ENCODE data around the gene SPATA31C1.
"Not testable (repeated sequence)": the region's sequence is repeated elsewhere in the genome, so short reads cannot be mapped to it uniquely, and the experiment has no call there.

Gene SPATA31C1

DNA sequence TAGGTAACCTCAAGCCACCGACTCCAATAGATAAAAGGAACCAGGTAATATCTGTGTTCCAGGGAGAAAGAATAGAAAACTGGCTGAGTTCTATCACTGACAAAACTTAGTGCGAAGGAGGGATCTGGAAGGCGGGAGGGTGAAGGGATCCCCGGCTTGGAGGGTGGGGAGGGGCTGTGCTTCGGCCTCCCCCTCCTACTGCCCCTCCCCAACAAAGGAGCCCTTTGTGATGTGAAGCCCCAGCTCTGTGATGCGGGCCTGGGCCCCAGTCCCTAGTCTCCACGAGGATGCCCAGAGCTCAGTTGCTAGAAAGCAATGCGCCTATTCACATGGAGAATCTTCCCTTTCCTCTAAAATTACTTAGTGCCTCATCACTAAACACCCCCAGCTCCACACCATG lies at the start of gene SPATA31C1:
Gene SPATA31C1 (plus strand): TSS at position 301 of the 400 bp plus-strand sequence.
- H3K27ac Mint-ChIP-seq; H3K9me3 Mint-ChIP-seq; H3K27me3 Mint-ChIP-seq (ENCODE audit: low read depth); H3K36me3 Mint-ChIP-seq (ENCODE audit: low read depth); H3K4me1 Mint-ChIP-seq (ENCODE audit: low read depth); H3K4me3 Mint-ChIP-seq: not testable (repeated sequence)

DNA sequence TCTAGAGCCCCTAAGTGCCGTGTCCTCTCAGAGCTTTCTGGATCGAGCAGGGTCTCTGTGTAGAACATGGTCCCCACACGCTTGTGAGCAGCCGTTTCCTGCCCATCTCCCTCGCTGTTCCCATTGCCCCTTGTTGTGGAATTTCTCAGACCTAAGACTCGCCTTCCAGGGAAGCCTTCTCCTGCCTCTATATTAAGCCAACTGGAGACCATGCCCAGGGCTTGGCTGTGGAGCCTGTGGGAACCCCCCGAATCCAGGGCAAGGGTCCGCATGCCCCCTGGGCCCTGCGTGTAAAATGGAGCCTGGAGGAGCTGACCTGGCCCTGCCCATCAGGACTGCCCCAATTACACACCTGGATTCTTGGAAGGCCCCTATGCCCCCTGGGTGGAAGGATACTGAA lies 49.6 kb upstream of the SPATA31C1 start:
- Mint-ChIP-seq H3K27me3 (ENCODE audit: low read depth) (no peaks in the 10 kb centered on the region), H3K27ac (no peak overlapping the region), H3K4me3 (no peak overlapping the region), H3K4me1 (ENCODE audit: low read depth) (no peaks in the 10 kb centered on the region), H3K36me3 (ENCODE audit: low read depth) (no peaks in the 10 kb centered on the region), H3K9me3 (peaks cover 5% of the 10 kb centered on the region)

DNA sequence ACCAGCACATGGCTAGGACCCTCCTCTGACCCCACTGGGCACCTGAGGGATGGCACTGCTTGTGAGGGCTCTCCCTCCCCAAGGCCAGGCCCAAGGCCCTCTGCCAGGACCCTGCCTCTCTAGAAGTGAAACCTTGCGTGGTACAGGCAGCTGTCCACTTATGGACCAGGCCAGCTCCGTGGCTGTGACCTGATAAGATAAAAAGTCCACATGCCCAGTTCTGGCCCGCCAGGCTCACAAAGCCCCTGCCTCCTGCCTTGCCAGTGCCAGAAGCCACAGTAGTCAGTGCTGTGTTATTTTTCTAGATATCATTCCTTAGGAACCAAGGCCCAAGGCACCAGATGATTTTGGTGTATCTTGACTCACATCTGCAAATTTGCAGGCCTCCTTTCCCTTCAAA lies 49.1 kb upstream of the SPATA31C1 start:
- H3K27ac Mint-ChIP-seq, result no peak overlapping the region
- peaks cover 5% of the 10 kb centered on the region for H3K9me3 Mint-ChIP-seq
- H3K4me1 Mint-ChIP-seq (ENCODE audit: low read depth), result no peaks in the 10 kb centered on the region
- no peaks in the 10 kb centered on the region for H3K27me3 Mint-ChIP-seq (ENCODE audit: low read depth)
- H3K36me3 Mint-ChIP-seq (ENCODE audit: low read depth), result no peaks in the 10 kb centered on the region
- no peak overlapping the region for H3K4me3 Mint-ChIP-seq

DNA sequence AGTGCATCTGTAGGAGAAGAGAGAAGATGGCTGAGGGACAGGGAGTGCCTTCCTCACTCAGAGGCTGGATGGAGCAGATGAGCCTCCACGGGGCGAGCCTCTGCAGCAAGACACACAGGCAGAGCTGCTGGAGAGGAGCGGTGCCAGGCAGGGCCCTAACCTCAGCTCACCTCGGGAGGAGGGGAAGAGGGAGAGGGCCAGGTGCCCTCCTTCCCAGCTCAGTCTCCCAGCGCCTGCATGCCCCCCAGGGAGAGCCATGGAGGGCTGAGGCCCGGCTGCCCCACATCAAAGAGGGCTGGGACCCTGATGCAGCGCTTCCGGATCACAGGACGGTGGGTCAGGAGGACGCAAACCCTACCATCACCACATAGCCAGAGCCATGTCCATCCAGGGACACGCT lies 48.7 kb upstream of the SPATA31C1 start:
- H3K4me3 Mint-ChIP-seq, result no peak overlapping the region
- H3K9me3 Mint-ChIP-seq, result peaks cover 5% of the 10 kb centered on the region
- no peak overlapping the region for H3K27ac Mint-ChIP-seq
- no peaks in the 10 kb centered on the region for H3K4me1 Mint-ChIP-seq (ENCODE audit: low read depth)
- no peaks in the 10 kb centered on the region for H3K27me3 Mint-ChIP-seq (ENCODE audit: low read depth)
- H3K36me3 Mint-ChIP-seq (ENCODE audit: low read depth), result no peaks in the 10 kb centered on the region

DNA sequence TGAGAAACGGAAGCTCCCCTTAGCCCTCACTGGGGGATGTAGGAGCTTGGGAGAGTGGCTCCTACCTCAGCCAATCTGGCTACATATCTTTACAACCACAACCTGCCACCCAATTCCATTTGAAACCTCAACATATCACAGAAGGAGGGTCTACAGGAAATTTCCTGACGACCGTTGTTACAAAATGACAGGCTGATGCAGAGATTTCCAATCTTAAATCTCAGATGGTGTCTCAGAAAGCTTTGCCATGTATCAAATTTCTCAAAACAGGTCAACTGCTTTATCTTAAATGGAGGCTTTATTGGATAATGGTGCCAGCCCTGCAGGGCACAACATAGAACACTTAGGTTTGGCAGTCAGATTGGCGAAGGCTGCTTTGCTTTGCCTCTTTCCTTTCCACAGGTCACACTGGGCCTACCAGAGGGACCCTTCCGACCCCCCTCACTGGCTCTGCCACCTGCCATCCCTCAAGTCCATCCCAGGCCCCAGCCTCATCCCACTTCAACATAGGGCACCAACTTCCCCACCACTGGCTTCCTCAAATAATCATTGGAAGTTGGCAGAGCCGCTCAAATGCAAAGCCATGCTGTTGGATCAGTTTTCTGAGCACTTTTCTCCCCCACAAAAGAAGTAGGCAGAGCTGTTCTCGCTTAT lies 46.2 kb upstream of the SPATA31C1 start:
- H3K9me3 Mint-ChIP-seq, result peaks cover 5% of the 10 kb centered on the region
- no peaks in the 10 kb centered on the region for H3K4me1 Mint-ChIP-seq (ENCODE audit: low read depth)
- H3K27me3 Mint-ChIP-seq (ENCODE audit: low read depth), result no peaks in the 10 kb centered on the region
- no peaks in the 10 kb centered on the region for H3K36me3 Mint-ChIP-seq (ENCODE audit: low read depth)
- no peak overlapping the region for H3K27ac Mint-ChIP-seq
- H3K4me3 Mint-ChIP-seq, result no peak overlapping the region

DNA sequence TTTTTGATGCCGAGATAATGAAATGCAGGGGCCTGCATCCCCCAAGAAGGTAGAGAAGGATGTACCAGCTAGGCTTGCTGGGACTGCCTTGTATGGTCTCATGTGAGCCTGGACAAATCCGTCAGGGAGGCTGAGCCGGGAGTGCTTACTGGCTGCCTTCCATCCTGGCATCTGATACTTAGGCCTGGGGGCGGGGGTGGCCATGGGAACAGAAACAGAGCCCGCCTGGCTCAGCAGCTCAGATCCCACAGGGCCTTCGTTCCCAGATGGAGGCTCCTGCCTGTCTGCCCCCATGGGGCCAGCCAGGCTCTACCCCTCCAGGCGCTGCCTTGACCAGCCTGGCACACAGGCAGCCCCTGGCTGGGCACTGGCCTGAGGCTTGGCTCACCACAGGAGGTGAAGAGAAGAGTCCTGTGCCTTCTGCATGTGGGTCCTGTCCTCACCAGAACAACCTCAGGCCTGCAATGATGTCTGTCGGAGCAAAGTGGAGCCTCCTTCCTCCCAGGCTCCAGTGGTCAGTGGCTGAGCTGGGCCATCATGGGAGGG lies 45.6 kb upstream of the SPATA31C1 start:
- Mint-ChIP-seq H3K4me1 (ENCODE audit: low read depth) (no peaks in the 10 kb centered on the region), H3K36me3 (ENCODE audit: low read depth) (no peaks in the 10 kb centered on the region), H3K27me3 (ENCODE audit: low read depth) (no peaks in the 10 kb centered on the region), H3K4me3 (no peak overlapping the region), H3K9me3 (peaks cover 5% of the 10 kb centered on the region), H3K27ac (no peak overlapping the region)

DNA sequence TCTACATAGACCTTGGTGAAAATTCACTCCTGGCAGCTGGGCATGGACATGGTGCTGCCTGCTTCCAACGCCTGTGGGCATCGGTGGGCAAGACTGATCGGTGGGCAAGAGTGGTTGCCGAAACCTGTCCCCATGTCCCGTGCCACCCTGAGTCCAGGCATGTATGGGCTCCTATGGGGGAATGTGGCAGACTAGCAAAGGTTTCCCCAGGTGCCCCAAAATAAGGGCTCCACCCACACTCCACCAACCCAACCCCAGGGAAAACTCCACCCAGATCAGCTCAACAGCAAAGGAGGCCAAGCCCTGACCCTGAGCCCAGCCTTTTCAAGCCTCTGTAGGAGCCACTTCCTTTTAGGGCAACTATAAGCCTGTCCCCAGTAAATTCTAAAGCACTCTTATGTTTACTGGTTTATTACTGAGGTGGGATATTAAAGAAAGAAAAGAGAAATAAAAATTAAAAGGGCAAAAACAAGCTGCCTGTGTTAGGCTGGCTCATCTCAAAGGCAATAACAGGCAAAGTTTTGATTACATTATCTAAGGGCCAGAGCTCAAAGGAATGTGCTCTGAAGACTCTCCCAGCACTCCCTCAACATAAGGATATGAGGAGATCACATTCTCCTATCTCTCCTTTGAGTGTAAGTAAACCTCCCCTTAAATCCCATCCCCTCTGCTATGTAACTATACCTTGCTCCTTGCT lies 44.0 kb upstream of the SPATA31C1 start:
- Mint-ChIP-seq H3K27me3 (ENCODE audit: low read depth) (no peaks in the 10 kb centered on the region), H3K27ac (no peak overlapping the region), H3K9me3 (peaks cover 5% of the 10 kb centered on the region), H3K4me1 (ENCODE audit: low read depth) (peaks cover 2% of the 10 kb centered on the region), H3K36me3 (ENCODE audit: low read depth) (no peaks in the 10 kb centered on the region), H3K4me3 (no peak overlapping the region)

DNA sequence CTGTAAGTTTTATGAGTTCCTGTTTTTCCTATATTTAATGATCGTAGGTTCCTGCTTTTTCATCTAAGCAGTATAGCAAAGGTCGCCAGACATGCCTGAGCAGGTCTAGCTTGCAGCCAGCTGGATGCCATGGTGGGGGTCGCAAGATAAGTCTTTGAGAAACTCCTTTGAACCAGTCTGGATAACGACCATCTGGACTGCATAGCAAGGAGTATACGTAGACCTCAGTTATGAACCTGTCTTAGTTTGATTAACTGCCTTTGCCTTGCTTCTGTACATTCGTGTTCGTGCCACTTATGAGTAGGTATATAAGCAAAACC lies 43.5 kb upstream of the SPATA31C1 start:
- Mint-ChIP-seq H3K4me1 (ENCODE audit: low read depth) (peaks cover 3% of the 10 kb centered on the region), H3K36me3 (ENCODE audit: low read depth) (no peaks in the 10 kb centered on the region), H3K4me3 (no peak overlapping the region), H3K9me3 (peaks cover 5% of the 10 kb centered on the region), H3K27me3 (ENCODE audit: low read depth) (no peaks in the 10 kb centered on the region), H3K27ac (no peak overlapping the region)

DNA sequence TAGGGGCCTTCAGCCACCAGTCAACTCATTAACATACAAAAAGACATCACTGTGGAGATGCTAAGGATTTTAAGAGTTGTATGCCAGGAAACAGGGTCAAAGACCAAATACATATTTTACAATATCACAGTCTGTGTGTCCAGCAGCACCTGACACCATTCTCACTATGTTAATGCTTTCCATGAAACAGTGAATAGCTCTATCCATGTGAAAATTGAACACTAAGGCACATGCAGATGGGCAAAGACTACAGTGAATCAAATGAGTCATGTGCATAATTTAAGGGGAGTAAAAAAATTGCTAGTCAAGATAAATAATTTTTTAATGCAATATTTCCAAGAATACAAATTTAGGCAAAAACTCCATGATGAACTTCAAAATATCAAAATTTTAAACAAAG lies 42.7 kb upstream of the SPATA31C1 start:
- no peak overlapping the region for H3K4me3 Mint-ChIP-seq
- H3K9me3 Mint-ChIP-seq, result no peaks in the 10 kb centered on the region
- H3K36me3 Mint-ChIP-seq (ENCODE audit: low read depth), result no peaks in the 10 kb centered on the region
- H3K4me1 Mint-ChIP-seq (ENCODE audit: low read depth), result peaks cover 3% of the 10 kb centered on the region
- no peak overlapping the region for H3K27ac Mint-ChIP-seq
- no peaks in the 10 kb centered on the region for H3K27me3 Mint-ChIP-seq (ENCODE audit: low read depth)

DNA sequence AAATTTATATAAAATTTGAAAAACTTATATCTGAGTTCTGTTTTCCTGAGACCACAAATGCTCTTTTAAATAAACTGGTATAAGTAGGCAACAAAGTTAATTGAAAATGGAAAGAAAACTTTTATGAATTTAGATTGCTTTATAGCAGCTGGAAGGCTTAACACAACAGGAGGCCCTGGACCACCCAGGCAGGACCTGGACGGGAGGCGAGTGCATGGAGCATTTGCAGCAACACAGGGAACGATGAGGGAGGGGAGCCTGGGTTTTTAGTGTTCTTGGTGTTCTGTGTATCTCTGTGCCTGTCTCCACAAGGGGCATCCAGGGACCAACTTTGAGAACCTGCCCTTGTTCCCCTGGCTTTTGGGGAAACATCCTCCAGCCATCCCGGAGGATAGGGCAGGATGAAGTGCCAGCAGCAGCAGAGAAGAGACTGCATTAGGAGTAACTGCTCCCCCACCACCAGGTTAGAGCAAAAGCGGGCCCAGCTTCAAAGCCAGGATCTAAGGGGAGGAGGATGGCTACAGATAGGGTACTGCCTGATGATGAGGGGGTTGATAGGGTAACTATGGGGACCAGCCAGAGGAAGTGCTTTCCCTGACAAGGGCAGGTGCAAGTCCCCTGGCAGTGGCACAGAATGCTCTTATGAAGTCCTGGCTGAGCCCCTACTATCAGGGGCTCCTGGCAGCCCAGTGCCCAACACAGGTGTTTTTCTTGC lies 41.8 kb upstream of the SPATA31C1 start:
- H3K36me3 Mint-ChIP-seq (ENCODE audit: low read depth), result no peaks in the 10 kb centered on the region
- no peak overlapping the region for H3K27ac Mint-ChIP-seq
- no peak overlapping the region for H3K4me3 Mint-ChIP-seq
- no peaks in the 10 kb centered on the region for H3K9me3 Mint-ChIP-seq
- no peaks in the 10 kb centered on the region for H3K27me3 Mint-ChIP-seq (ENCODE audit: low read depth)
- H3K4me1 Mint-ChIP-seq (ENCODE audit: low read depth), result peaks cover 3% of the 10 kb centered on the region

DNA sequence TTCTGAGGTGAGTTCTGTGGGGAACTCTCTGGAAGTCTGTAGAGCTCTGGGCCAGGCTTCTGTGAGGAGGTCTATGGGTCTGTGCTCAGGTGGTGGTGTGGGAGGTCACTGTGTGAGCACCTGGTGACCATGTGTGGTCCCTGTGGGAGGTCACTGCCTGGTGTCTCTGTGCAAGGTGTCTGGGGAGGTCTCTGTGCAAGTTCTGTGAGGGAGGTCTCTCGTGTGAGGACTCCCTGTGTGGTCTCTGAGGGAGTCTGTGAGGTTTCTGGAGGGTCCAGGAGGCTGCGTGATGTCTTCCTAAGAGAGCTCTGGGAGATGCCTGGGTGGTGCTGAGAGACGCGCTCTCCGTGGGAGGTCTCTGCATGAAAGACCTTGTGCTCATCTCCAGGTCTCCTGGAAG lies 41.1 kb upstream of the SPATA31C1 start:
- Mint-ChIP-seq H3K4me3 (no peak overlapping the region), H3K9me3 (no peaks in the 10 kb centered on the region), H3K36me3 (ENCODE audit: low read depth) (no peaks in the 10 kb centered on the region), H3K27ac (no peak overlapping the region), H3K27me3 (ENCODE audit: low read depth) (no peaks in the 10 kb centered on the region), H3K4me1 (ENCODE audit: low read depth) (peaks cover 3% of the 10 kb centered on the region)

DNA sequence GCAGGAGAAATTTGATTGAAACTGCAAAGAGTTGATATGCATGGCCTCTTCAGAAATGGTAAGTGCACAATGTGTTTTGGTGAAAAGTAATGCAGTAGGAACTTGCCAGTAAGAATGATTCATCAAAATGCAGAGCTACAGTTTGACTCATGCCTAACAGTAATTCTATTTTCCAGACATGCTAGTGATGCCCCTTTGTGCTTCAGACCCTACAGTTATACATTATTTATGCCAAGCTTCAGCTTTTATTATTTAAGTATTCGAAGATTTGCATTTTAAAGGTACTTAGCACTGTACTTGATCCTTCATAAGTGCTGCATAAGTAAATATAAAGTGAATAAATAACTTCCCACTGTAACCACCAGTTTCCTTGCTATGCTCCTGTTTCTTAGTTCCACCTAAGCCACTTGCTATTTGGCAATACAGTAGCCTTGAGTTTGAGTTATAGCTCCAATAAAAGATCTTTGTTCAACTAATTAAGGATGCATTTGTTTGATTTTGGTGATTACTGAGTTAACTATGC lies 38.7 kb upstream of the SPATA31C1 start:
- Mint-ChIP-seq H3K4me1 (ENCODE audit: low read depth) (peaks cover 3% of the 10 kb centered on the region), H3K27ac (no peak overlapping the region), H3K4me3 (no peak overlapping the region), H3K27me3 (ENCODE audit: low read depth) (no peaks in the 10 kb centered on the region), H3K9me3 (no peaks in the 10 kb centered on the region), H3K36me3 (ENCODE audit: low read depth) (no peaks in the 10 kb centered on the region)

DNA sequence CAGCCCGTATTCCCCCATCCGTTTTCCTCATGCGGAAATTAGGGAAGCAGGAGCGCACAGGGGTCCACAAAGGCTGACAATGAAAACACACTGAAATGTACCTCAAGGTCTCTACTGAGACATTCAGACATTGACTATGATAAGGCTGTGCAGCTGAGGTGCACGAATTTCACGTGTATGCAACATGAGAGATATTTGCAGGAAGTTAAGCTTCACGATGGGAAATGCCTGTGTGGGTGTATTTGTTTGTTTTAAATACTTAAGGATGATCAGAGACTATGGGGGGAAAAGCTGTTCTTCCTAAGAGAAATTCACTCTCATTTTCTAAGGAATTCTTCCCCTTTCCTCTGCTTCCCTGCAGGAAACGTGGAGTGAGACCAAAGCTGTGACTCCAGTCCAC lies 37.6 kb upstream of the SPATA31C1 start:
- Mint-ChIP-seq H3K27me3 (ENCODE audit: low read depth) (no peaks in the 10 kb centered on the region), H3K4me3 (no peak overlapping the region), H3K27ac (no peak overlapping the region), H3K36me3 (ENCODE audit: low read depth) (no peaks in the 10 kb centered on the region), H3K4me1 (ENCODE audit: low read depth) (peaks cover 3% of the 10 kb centered on the region), H3K9me3 (no peaks in the 10 kb centered on the region)

DNA sequence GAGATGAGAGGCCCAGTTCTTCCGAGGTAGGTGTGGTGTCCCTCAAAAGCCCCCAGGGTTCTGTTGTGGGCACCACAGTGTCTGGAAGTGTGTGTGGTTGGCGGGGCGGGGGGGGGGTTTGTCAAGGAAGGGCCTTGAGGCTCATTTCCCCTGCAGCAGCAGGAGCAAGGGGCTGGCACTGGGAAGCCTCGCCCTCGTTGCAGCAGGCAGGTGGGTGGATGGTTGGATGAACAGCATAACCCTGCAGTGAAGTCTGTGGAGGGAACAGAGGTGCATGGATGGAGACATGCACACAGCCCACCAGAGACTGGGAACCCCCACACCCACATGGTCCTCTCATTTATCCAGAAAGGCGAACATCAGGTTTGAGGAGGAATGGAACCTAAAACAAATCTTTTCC lies 37.1 kb upstream of the SPATA31C1 start:
- Mint-ChIP-seq H3K9me3 (no peaks in the 10 kb centered on the region), H3K27me3 (ENCODE audit: low read depth) (no peaks in the 10 kb centered on the region), H3K36me3 (ENCODE audit: low read depth) (no peaks in the 10 kb centered on the region), H3K4me1 (ENCODE audit: low read depth) (peaks cover 3% of the 10 kb centered on the region), H3K4me3 (no peak overlapping the region), H3K27ac (no peak overlapping the region)

DNA sequence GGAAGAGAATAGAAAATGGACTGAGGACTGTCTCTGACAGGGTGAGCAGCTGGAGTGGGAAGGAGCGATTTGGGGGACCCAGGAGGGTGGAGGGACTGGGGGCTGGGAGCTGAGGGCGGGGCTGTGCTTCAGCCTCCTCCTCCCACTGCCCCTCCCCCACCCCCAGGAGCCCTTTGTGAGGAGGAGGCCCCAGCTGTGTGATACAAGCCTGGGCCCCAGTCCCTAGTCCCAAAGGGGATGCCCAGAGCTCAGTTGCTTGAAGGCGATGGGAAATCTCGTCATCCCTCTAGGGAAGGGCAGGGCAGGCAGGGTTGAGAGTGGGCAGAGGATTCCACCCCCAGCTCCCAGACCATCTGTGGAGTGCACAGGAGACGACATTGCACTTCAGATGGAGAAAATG lies 35.1 kb upstream of the SPATA31C1 start, which contains the start of gene SPATA31E1:
Gene SPATA31E1 (plus strand): TSS at position 251 of the 400 bp plus-strand sequence. CDS start 15 bp downstream, at position 266.
- Mint-ChIP-seq H3K27me3 (ENCODE audit: low read depth) (no peaks in the 10 kb centered on the region), H3K9me3 (no peaks in the 10 kb centered on the region), H3K27ac (no peak within 1 kb of the TSS), H3K4me3 (no peak within 1 kb of the TSS), H3K4me1 (ENCODE audit: low read depth) (peaks cover 3% of the 10 kb centered on the region), H3K36me3 (ENCODE audit: low read depth) (no peaks in the 10 kb centered on the region)

Measured in T-helper 1 cell treated with Interleukin-12 subunit alpha and Interleukin-12 subunit beta and Interleukin-4 antibody, amounts not matched to agents 30 μg/mL and 1 μg/mL, for 36 hours (primary cell).